ENCODE measurements around the gene SLC10A7. TPM values are rescaled to one million over a fixed set of nuclear protein-coding genes. Genes with fewer than 3 reads are reported as not detected.
A peak's percentile ranks its signal among the peaks of the same experiment; 100 is the strongest.

SLC10A7 gene
- total and polyA plus RNA-seq, 9 of the 15 experiments (the other 6 are each of a cell fraction or from before 2014, with no cell fraction given): 6.4 to 22.8 (median 16.1) TPM

- Histone ChIP-seq H3K9me3 (replicated peaks; ENCODE audit: control insufficient read depth, insufficient read depth, low read depth, low read length) (no peaks in the 10 kb centered on the region), H3K4me1 (replicated peaks in 1 of 2; ENCODE audit: control insufficient read depth in 2 of 2, insufficient read depth in 2 of 2, low read length in 2 of 2) (peaks cover 13 to 15% of the 10 kb centered on the region in 2 experiments; a peak in 4 of 5 replicates), H3K36me3 (ENCODE audit: control insufficient read depth, insufficient read depth, low read length) (peaks cover 2% of the 10 kb centered on the region; the same call in 2 of the 3 replicates), H3K4me2 (ENCODE audit: insufficient read depth, low read length) (peak overlapping the region; percentile 100), H3K9me1 (ENCODE audit: control insufficient read depth, insufficient read depth, low read length) (no peaks in the 10 kb centered on the region), H3K27ac (ENCODE audit: extremely low read depth, low read depth, low read length) (peak overlapping the region; percentile 95), H4K20me1 (replicated peaks; ENCODE audit: control insufficient read depth, insufficient read depth, low read length) (no peaks in the 10 kb centered on the region), H3K27me3 (ENCODE audit: control insufficient read depth in 2 of 2, insufficient read depth in 2 of 2, low read length in 2 of 2) (no peaks in the 10 kb centered on the region), H2AFZ (ENCODE audit: low read depth, low read length) (peak overlapping the region; percentile 100), H3K9ac (ENCODE audit: insufficient read depth in 1 of 2, low read depth in 2 of 2, low read length in 2 of 2) (peak overlapping the region; percentile 95 to 99), H3K79me2 (ENCODE audit: control insufficient read depth, insufficient read depth, low read length) (peaks cover 52% of the 10 kb centered on the region), H3K4me3 (peak overlapping the region; percentile 85)
- no TSS peak for BruUV-seq (replicated peaks)
- DNase-seq (ENCODE audit: extremely low read depth in 1 of 4, low spot score in 3 of 4) (peak; percentile 31 to 78 (median 42)), ATAC-seq (peak; percentile 77), FAIRE-seq (peak; percentile 77)
- ChIA-PET CTCF (ENCODE audit: low intra/inter-chr PET ratio) (no interaction called here), POLR2A (interaction anchor here (0.6 kb wide), 2 partner anchors 16 to 29 kb away, joined by 3 to 5 read pairs; no protein-coding TSS in a partner anchor)
- in situ Hi-C loops (cut with MboI) (no loop called here), intact Hi-C loops (cut with micrococcal nuclease) (loop anchor here (5.0 to 10.0 kb wide), 2 partner anchors 179 to 1094 kb away; partner anchors contain the start of gene TMEM184C)
- under 1% methylated on average over 12 of the region's 12 CpGs for WGBS (ENCODE audit: insufficient coverage, low coverage, missing lambda C conversion rate)
- TF ChIP-seq TAF1 (IDR thresholded peaks at IDR 0.05; ENCODE audit: control insufficient read depth, extremely low read depth, insufficient read depth, low read length, severe bottlenecking) (peak; percentile 51), ARID1B (IDR thresholded peaks at IDR 0.05) (no peak), EP400 (IDR thresholded peaks at IDR 0.05) (peak; percentile 82), NUFIP1 (IDR thresholded peaks at IDR 0.05; ENCODE audit: partially characterized antibody) (no peak), ZNF146 (CRISPR knock-in tag; IDR thresholded peaks at IDR 0.05; ENCODE audit: unreplicated experiment) (no peak), ZKSCAN3 (CRISPR knock-in tag; IDR thresholded peaks at IDR 0.05) (no peak), ZEB2 (IDR thresholded peaks at IDR 0.05) (peak; percentile 41; the same call in 1 of the 2 replicates), E2F6 (IDR thresholded peaks at IDR 0.05; ENCODE audit: borderline replicate concordance in 1 of 2, extremely low read depth in 1 of 2, insufficient read depth in 1 of 2, insufficient read length in 1 of 2, low read depth in 1 of 2, low read length in 1 of 2, poor library complexity in 1 of 2, severe bottlenecking in 1 of 2) (no peak), POLR2G (IDR thresholded peaks at IDR 0.05; ENCODE audit: low read depth, low read length) (no peak), L3MBTL2 (IDR thresholded peaks at IDR 0.05) (no peak), HDAC1 (IDR thresholded peaks at IDR 0.05) (peak in 1 of 2 experiments; percentile 31; a peak in 1 of 4 replicates), POLR2AphosphoS5 (IDR thresholded peaks at IDR 0.05; ENCODE audit: control insufficient read depth, insufficient read depth, low read depth, low read length) (peak; percentile 56), GTF2F1 (IDR thresholded peaks at IDR 0.05; ENCODE audit: low read depth, low read length) (no peak), PCBP1 (IDR thresholded peaks at IDR 0.05; ENCODE audit: low read depth, low read length, poor library complexity, severe bottlenecking) (no peak), FOXK2 (conservative IDR thresholded peaks at IDR 0.05 in 1 of 2, IDR thresholded peaks at IDR 0.05 in 1 of 2; ENCODE audit: low read depth in 2 of 2) (peak in 1 of 2 experiments; percentile 47; a peak in 1 of 4 replicates), MEIS2 (IDR thresholded peaks at IDR 0.05; ENCODE audit: partially characterized antibody) (peak; percentile 10), BCLAF1 (IDR thresholded peaks at IDR 0.05; ENCODE audit: borderline replicate concordance in 1 of 2, control insufficient read depth in 1 of 2, low read depth in 2 of 2, low read length in 1 of 2) (0 out of 4 replicates have a peak, but pooled peaks of 1 of the 2 experiments have one; percentile 31), XRCC5 (IDR thresholded peaks at IDR 0.05; ENCODE audit: low read depth, low read length) (no peak)
Measured at GRCh38 chr4:146520896-146521540, 722 bp downstream of the SLC10A7 start.

Data from K562 (cell line).